Upper lobe of right lung (tissue), 1 donor: ENCODE data around the gene RASGEF1C. TPM values are rescaled to one million over a fixed set of nuclear protein-coding genes. Genes with fewer than 3 reads are reported as not detected.

ENCODE experiments used
- ATAC-seq: fragments of 200-7000 bp; cut with Tn5 transposase; one replicate; pipeline ENCODE4 v1.9.1; 2020; ENCODE audit warnings: mild to moderate bottlenecking, moderate library complexity
- DNase-seq: peaks from one replicate; pipeline ENCODE4 v3.0.0-alpha.2; 2020
- H3K27ac ChIP-seq: fragments of 200-600 bp; one replicate; pipeline ENCODE4 v1.8.0; 2022
- H3K27me3 ChIP-seq: fragments of 200-600 bp; one replicate; pipeline ENCODE4 v1.8.0; 2022; ENCODE audit warnings: mild to moderate bottlenecking
- H3K36me3 ChIP-seq: fragments of 200-600 bp; one replicate; pipeline ENCODE4 v1.8.0; 2022
- H3K4me1 ChIP-seq: fragments of 200-600 bp; one replicate; pipeline ENCODE4 v1.8.0; 2022
- H3K4me3 ChIP-seq: fragments of 200-600 bp; one replicate; pipeline ENCODE4 v1.8.0; 2022; ENCODE audit warnings: mild to moderate bottlenecking
- H3K9me3 ChIP-seq: fragments of 200-600 bp; one replicate; pipeline ENCODE4 v1.8.0; 2022
- CTCF ChIP-seq: fragments of 200-600 bp; IDR thresholded peaks from one replicate; pipeline ENCODE4 v1.8.0; 2022; ENCODE audit warnings: antibody characterized with exemption
- intact Hi-C: fragments of 100-400 bp; cut with DNase I; formaldehyde crosslinking; loops from one replicate; pipeline ENCODE4 v1.11.0; 2022
- total RNA-seq: library from RNA; stranded (reverse); fragmentation: NEBNext Ultra II Directional; extraction: Animal tissue kit (Norgen Biotek cat#: 25700); gene quantifications from one replicate; pipeline ENCODE4 v1.2.1, GENCODE V29; 2021
- donor health status: DM: no; HTN: yes; CAD: no; lungs with severe emphysema.

RASGEF1C gene
- total RNA-seq, 1 donor from 2014 or later: not detected

GRCh38 chr5:180142021-180142765 is 66.8 kb downstream of the RASGEF1C start:
- no peak for TF ChIP-seq CTCF
- Histone ChIP-seq H3K27ac (no peak overlapping the region), H3K4me1 (no peaks in the 10 kb centered on the region), H3K9me3 (no peaks in the 10 kb centered on the region), H3K4me3 (no peak overlapping the region), H3K36me3 (no peaks in the 10 kb centered on the region), H3K27me3 (peaks cover 9% of the 10 kb centered on the region)
- DNase-seq: no peak
- intact Hi-C loops: no loop called here
- ATAC-seq: no peak

DNA sequence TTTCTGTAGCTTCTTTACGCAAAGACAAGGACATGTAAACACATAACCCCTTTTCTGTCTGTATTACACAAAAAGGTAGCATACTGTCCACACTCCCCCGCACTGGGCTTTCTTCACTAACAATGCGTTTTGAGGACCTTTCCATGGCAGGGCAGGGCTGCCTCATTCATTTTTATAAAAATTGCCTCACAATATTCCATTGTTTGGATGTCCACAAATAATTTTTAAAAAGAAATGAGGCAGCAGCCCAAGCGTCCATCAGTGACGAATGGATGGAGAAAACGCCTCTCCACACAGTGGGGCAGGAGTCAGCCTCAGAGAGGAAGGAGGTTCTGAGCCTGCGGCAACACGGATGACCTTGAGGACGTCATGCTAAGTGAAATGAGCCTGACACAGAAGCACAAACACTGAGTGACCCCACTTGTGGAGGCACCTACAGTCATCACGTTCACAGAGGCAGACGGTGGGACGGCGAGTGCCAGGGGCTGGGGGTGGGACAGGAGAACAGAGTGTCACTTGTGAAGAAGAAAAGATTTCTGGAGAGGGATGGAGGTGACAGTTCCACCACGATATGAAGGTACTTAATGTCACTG is 67.8 kb downstream of the RASGEF1C start:
- no peaks in the 10 kb centered on the region for H3K9me3 ChIP-seq
- ATAC-seq (no peak), DNase-seq (no peak)
- intact Hi-C loops: no loop called here
- H3K4me3 ChIP-seq: no peak overlapping the region
- no peak overlapping the region for H3K27ac ChIP-seq
- peaks cover 9% of the 10 kb centered on the region for H3K27me3 ChIP-seq
- H3K36me3 ChIP-seq: no peaks in the 10 kb centered on the region
- no peak for TF ChIP-seq CTCF
- no peaks in the 10 kb centered on the region for H3K4me1 ChIP-seq

DNA sequence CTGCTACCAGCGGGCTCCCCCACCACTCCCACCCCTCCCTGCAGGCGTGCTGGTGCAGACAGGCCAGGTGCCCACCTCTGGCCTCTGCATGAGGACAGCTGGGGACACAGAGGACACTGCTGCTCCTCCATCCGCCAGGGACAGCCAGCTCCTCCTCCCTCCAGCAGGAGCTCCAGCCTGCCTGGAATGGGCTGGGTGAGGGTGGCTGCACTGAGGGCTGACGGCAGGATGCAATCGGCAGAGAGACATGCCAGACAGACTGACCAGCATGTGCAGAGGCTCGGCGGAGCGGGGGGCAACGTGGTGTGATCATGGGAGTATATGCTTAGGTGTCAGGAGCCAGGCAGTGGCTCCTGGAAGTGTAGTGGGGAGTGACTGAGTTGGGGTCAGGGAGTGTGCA is 68.4 kb downstream of the RASGEF1C start:
- TF ChIP-seq CTCF: no peak
- H3K27me3 ChIP-seq: peaks cover 9% of the 10 kb centered on the region
- ATAC-seq: no peak

DNA sequence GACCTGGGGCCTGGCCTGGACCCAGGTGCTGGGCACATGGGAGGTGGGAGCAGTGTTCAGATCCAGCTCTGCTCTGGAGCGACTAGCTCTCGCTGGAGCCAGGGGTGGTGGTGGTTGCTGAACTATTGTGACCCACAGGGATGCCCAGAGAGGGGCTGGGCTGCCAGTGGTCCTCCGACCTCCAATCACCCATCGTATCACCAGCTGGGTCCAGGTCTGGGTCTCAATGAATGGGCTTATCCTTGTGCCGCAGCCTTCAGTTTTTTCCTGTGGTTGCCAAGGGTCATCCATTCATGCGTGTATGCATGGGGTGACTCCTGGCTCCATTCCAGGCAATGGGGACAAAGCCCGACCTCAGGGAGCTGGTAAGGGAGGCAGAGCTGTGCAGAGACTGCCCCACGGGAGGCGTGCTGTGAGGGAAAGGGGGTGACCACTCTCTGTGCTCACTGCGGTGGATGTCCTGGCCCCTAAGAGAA is 68.9 kb downstream of the RASGEF1C start:
- Histone ChIP-seq H3K9me3 (no peaks in the 10 kb centered on the region), H3K27ac (no peak overlapping the region), H3K4me1 (no peaks in the 10 kb centered on the region), H3K4me3 (no peak overlapping the region), H3K27me3 (peaks cover 9% of the 10 kb centered on the region), H3K36me3 (no peaks in the 10 kb centered on the region)
- intact Hi-C loops: no loop called here
- ATAC-seq (no peak), DNase-seq (no peak)
- TF ChIP-seq CTCF: no peak

More for the DNA sequence above, 68.4 kb downstream of the RASGEF1C start:
- no peak for DNase-seq
- intact Hi-C loops: no loop called here
- Histone ChIP-seq H3K4me1 (no peaks in the 10 kb centered on the region), H3K36me3 (no peaks in the 10 kb centered on the region), H3K27ac (no peak overlapping the region), H3K9me3 (no peaks in the 10 kb centered on the region), H3K4me3 (no peak overlapping the region)

- peaks cover 9% of the 10 kb centered on the region for H3K27me3 ChIP-seq
- no peaks in the 10 kb centered on the region for H3K4me1 ChIP-seq
- no peaks in the 10 kb centered on the region for H3K9me3 ChIP-seq
- H3K4me3 ChIP-seq: no peak overlapping the region
- no peak for TF ChIP-seq CTCF
- H3K27ac ChIP-seq: no peak overlapping the region
- no peaks in the 10 kb centered on the region for H3K36me3 ChIP-seq
- no peak for ATAC-seq
- intact Hi-C loops: no loop called here
- no peak for DNase-seq
Observed at GRCh38 chr5:180139731-180140055, 69.3 kb downstream of the RASGEF1C start.
